Fibroblast of skin of right quadriceps (primary cell): ENCODE measurements around the gene LRP1B.
"Not testable (repeated sequence)": the region's sequence is repeated elsewhere in the genome, so short reads cannot be mapped to it uniquely, and the experiment has no call there.

Experiments
- DNase-seq: peaks from one replicate; pipeline ENCODE4 v3.0.0-alpha.2; 2013

The LRP1B gene

DNA sequence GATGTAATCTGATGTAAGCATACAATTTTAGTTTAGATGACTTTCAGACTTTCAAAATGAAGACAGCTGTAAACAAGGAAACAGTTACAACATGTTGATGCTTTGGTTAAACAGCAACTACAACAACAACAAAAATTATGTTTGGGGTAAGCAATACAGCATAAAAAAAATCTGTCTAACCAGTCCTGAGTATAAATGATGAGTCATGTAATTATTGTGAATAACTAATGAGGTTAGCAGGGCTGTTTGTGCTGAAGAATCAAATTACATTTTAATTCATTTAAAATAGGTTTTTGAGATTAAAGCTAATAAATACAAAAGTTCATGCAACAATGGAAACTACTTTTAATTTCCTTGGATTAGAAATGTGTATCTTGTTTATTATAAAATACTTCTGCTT lies 266.9 kb downstream of the LRP1B start:
- no peak for DNase-seq

DNA sequence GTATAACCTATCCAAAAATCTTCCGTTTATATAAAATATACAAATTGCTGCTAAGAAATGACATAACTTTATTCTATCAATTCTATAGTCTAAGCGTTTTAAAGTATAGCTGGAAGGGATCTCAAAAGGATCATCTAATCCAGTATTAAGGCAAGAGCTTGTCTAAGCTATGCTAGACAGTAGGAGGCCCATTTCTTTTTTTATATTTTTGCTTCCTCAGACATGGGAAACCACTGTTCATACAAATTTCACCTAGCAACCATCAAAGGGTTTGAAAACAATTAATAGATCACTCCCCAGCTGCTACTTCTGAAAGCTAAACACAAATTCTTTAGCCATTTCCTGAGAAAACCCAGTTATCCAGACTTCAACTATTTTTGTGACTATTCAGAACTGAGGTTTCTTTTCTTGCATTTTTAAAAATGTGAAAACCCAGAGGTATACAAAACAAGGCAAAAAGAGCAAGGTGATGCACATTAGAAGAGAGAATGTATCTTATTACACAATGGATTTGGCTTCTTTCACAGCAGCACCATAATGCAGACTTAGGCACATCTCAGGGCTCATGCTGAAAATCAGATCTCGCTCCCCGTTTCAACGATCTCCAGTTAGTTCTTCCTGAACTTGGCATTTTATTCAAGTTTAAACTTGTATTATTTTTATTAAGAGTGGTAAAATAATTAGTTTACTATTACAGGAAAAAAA lies 274.4 kb downstream of the LRP1B start:
- no peak for DNase-seq

DNA sequence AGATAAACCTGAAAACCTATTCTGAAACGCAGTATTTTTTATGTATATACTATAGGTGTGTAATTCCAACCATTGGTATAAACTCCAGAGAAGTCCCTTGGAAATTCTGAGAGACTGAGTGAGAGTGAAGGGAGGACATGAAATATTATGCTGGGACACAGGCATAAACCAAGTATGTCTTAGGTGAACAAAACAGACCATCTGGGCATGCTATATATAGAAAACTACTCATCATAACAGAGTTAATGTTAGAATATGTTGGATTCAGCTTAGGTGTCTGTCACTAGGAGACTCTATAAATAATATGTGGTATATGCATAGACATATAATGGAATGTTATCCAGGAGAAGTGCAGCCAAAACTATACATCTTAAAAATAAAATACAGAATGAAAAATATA lies 282.6 kb downstream of the LRP1B start:
- no peak for DNase-seq

DNA sequence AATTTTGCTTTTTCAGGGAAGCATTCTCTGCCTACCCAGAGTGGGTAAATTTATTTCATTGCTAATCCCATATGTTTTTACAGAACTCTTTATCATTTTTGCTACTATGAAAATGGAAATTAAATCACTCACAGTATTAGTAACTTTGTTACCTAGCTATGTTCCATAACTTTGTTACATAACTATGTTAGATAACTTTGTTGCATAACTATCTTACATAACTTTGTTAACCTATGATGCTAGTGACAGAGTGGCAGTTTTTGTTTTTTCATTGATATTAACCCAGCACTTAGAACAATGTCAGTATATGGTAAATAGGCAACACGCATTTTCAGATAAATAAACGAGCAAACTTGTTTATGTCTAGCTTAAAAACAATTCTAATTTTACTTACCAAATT lies 286.6 kb downstream of the LRP1B start:
- no peak for DNase-seq

DNA sequence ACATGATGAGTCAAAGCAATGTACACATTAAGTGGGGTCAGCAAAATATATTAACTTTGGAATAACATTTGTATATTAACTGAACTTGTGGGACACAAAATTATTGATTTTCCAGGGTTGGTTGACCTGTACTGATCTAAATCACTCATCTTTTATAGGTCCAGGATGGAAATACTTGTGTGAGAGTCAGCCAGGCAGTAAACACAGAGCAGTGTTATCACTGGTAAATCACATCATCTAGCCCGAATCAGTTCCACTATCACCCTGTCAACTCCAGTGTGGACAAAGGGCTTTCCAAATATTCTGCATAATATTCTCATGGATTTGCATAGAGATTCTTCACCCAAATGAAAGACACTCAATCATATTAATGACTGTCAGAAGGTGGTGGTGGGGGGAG lies 295.7 kb downstream of the LRP1B start:
- no peak for DNase-seq

DNA sequence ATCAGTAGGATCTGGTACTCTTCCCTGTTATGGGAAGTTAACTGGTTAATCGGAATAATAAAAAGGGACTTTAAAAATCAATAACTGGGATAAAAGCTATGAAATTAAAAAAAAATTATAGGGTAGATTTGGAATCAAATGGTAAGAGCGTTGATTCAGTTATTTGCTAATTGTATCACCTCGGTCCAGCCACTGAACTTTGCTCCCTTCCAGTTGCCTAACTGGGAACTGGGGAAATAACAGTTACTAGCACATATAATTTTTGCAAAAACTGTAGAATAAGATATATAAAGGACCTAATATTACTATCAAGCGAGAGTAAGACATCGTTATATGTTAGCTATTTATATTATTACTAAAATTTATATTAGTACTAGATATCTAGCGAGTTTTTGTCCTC lies 302.1 kb downstream of the LRP1B start:
- DNase-seq = no peak

DNA sequence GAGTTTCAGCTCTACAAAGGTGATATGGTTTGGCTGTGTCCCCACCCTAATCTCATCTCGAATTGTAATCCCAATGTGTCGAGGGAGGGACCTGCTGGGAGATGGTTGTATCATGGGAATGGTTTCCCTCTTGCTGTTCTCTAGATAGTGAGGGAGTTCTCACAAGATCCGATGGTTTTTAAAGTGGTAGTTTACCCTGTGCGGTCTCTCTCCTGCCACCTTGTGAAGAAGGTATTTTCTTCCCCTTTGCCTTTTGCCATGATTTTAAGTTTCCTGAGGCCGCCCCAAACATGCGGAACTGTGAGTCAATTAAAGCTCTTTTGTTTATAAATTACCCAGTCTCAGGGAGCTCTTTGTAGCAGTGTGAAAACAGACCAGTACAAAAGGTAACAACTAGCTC lies 306.0 kb downstream of the LRP1B start:
- DNase-seq = no peak

DNA sequence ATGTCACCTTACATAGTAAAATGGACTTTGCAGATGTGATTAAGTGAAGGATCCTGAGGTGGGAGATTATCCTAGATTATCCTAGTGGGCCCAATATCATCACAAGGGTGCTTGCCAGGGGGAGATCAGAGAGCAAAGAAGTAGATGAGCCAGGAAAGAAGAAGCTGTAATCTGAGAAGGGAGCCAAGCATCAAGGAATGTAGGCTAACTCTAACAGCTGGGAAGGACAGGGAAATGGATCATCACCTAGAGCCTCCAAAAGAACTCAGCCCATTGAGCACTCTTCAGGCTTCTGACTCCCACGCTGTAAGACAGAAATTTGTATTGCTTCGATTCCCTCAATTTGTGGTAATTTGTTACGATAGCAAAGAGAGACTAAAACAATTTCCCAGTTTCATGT lies 309.9 kb downstream of the LRP1B start:
- DNase-seq = no peak

DNA sequence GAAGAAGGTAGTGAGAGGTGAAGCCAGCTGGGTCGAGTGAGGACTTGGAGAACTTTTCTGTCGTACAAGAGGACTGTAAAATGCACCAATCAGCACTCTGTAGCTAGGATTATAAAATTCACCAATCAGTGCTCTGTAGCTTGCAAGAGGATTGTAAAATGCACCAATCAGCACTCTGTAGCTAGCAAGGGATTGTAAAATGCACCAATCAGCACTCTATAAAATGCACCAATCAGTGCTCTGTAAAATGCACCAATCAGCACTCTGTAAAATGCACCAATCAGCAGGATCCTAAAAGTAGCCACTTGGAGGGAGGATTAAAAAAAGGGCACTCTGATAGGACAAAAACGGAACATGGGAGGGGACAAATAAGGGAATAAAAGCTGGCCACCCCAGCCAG lies 315.5 kb downstream of the LRP1B start:
- not testable (repeated sequence) for DNase-seq

DNA sequence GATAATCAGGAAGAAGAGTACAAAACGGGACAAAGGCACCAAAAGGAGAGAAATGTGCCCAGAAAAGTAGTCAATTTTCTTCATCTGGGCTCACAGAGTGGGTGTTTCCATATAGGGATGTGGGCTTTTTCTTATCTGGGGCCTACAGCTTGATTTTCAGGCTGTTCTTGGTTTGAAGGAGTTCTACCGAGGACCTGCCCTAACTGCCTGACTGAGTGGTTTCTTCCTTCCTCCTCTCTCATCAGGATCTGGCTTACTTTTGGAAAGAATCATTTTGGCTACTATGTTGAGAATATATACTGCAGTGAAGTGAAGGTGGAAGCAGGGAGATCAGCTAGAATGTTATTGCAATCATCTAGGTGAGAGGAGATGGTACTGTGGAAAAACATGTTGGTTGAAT lies 316.7 kb downstream of the LRP1B start:
- DNase-seq = no peak

DNA sequence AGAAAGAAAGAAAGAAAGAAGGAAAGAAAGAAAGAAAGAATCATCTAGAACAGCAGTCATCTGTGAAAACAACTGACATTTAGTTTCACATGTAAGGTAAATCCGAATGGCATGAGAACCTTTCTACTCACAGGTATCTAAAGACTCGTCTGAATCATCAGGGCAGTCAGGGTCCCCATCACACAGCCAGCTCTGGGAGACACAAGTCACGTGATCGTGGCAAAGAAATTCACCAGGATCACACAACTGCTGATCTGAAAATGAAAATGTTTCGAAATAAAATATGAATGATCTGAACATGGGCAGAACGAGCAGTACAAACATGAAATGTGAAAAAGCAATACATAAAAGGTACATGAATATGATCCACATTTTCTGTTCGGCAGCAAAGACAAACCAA lies 320.7 kb downstream of the LRP1B start:
- DNase-seq = no peak

DNA sequence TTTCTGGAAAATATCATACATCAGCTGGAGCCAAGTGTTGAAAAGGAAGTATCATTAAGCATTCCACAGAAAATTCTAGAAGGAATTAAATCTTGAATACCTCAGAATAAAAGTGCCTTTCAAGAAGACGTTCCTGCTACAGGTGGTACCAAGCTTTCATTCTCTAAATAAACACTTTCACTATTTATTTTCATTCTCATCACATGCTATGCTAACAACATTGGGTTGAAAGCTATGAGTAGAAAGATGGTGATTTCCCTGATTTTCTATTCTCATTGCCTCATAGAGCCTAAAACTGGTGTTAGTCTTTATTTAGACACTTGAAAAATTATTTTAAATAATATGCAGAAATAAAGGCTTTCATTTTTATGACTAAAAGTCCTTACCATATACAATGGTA lies 324.7 kb downstream of the LRP1B start:
- DNase-seq = no peak

DNA sequence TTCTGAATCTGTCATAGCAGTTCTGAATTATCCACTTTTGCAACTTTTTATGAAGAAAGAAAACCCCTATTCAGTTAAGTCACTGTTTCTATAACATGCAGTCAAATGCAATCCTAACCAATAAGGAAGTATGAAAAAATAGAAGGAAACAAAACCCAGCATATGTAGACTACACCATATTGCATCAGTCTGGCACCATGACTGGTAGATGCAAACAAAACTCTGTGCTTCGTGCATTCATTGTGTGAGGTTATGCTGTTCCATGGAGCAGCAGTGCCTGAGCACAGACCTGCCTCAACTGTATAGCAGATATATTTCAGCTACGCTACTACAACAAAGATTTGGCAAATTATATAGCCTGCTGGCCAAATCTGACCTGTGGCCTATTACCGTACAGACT lies 325.5 kb downstream of the LRP1B start:
- no peak for DNase-seq

DNA sequence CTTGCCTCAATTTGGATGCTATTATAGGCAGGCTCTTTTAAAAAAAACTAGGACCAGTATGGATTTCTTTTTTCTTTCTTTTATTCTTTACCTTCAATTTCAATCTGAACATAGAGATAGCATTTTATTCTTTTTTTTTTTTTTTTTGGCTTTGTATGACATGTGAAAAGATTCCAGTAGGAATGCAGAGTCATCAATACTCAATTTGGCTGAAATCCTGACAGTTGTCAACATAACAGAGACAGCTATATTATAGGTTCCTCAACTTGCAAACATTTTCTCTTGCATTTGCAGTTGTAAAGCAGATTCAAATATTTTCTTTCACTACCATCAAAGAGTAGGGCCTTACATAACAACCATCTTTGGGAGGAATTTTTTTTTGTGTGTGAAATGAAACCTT lies 334.4 kb downstream of the LRP1B start:
- DNase-seq = no peak

DNA sequence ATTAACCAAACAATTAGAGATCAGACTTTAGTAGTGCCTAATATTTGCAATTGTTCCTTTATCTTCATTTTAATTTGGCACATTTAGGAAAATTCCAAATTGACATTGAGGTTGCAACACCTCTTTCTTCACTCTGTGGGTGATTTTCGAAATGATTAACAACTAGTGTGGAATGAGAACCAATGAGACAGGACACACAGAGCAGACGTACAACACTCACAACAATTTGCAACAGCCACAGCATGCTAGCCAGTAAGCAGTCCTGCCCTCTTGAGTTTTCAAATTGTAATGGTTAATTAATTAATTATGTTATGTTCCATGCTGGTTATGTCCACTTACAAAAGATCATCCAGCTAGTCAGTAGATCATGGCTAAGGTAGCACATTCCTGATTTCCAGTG lies 339.3 kb downstream of the LRP1B start:
- no peak for DNase-seq

DNA sequence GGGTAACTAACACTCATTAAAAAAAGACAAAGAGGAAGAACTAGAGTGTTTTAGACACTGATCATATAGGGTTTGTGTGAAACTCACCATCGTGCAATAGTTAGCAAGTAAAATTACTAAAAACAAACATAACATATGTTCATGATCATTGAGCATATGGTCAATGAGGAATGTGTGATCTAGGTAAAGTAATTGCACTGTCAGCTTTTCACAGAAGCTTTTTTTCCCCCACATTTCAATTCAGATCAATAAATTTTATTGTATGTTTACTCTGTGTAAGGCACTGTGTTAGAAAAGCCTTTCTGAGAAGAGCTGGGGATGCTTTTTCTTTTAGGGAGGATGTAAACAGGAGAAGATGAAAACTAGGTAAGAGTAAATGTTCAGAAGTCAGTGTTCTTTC lies 348.2 kb downstream of the LRP1B start:
- DNase-seq = no peak

DNA sequence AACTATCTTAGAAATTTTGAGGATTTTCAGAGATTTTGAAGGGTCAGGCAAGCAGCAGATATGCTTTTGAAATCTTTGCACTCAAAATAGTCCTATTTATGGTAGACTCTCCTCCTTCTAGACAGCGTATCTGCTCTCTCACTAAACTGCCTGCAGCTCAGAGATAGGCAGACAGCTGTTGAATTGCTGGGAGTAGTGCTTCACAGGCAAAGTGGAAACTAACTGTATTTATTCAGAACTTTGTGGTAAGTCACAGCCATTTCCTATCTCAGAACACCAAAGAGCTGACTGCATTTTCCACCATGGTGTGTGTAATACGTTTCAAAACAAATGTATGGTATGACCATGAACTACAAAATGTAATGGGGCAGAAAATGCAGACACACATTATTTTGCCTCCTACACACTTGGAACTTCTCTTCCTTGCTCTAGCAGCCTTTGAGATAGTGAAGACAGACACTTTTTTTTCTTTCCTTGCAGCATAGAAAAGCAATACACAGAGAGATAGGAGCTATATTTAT lies 352.4 kb downstream of the LRP1B start:
- no peak for DNase-seq

DNA sequence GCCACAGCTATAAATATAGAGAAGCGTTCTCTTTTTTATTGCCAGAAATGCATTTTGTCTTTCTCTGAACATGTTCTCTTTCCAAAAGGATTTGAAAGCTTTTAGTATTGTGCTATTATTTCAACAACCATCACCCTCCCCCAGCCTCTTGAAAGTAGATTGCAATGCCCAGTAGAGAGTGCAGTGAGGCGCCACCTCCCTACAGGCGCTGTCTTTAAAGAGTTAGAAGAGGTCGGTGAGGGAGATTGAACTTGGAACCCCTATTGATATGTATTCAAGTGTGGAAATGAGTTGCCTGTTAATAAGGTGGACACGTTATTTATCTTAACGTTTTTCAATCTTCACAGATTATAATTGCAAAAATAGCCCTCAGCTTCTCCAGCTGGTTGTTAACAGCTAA lies 360.3 kb downstream of the LRP1B start:
- no peak for DNase-seq

DNA sequence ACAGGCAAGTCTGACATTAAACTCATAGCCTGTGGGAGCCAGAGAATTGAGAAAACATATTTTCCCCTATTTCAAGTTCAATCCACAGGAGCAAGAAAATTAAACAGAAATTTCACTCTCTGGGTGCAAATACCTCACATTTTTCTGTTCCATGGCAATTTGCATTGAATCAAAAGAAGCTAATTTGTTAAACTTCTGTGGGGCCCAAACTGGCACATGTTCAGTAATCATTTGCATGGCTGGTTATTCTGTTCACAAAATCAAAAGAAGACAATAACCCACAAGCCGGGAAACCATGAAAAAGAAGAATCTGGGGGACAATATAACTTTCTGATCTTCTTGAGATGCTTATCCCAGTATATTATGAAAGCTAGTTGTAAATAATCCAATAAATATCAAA lies 363.1 kb downstream of the LRP1B start:
- DNase-seq = no peak

DNA sequence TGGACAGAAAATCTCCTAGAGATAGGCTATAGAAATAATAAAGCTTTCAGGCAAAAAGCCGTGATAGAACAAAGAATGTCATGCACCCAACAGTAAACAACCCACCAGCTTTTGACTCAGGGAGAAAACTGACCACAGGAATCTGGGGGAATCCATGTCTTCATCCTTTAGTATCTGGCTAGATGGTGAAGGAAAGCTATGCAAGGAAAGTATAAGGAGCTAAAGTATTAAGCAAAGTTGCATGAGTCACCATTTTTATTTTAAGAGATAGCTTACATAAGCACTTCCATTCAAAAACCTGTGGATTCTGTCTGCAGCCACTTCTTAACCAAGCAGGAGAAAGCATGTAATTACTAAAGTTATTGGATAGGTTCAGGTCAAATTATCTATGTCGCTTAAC lies 363.8 kb downstream of the LRP1B start:
- peak; percentile 76 for DNase-seq

DNA sequence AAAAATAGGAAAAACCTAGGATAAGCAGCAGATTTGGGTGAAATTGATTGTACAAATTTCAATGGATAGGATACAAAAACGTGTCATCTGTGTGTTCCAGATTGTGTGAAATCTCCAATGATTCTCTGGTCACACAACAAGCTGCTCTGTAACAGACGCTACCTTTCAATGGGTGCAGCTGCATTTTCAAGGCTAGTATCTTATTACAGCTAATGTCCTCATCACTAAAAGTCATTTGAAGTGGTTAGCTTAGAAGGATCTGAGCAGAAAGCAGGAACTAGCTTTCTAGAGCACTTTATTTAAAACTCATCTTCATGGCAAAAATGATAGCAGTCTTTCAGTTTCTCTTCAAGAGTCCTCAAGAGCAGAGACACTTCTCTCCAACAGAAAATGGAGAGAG lies 364.6 kb downstream of the LRP1B start:
- DNase-seq = no peak

DNA sequence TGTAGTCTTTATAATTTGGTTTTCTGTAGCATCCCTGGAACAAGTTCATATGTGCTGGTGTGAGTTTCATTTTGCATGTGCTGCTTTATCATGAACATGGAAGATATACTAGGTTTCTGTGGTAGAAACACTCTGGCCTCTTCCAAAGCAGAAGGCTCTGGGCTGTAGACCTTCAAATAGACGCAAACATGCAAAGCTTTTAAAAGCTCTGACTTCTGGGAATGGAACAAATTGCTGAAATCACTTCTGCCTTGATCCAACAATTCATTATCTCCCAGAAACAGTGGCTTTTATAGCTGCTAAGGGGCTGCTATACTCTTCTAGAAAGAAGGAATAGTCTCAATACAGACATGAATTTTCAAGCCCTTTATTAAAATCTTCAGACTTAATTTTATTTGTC lies 382.2 kb downstream of the LRP1B start:
- no peak for DNase-seq

DNA sequence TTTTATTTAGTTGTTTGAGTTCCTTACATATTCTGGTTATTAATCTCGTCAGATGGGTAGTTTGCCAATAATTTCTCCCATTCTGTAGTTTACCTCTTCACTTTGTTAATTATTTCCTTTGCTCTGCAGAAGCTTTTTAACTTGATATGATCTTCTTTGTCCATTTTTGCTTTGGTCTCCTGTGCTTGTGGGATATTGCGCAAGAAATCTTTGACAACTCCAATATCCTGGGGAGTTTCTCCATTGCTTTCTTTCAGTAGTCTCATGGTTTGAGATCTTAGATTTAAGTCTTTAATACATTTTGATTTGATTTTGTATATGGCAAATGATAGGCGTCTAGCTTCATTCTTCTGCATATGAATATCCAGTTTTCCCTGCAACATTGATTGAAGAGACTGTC lies 389.2 kb downstream of the LRP1B start:
- no peak for DNase-seq

DNA sequence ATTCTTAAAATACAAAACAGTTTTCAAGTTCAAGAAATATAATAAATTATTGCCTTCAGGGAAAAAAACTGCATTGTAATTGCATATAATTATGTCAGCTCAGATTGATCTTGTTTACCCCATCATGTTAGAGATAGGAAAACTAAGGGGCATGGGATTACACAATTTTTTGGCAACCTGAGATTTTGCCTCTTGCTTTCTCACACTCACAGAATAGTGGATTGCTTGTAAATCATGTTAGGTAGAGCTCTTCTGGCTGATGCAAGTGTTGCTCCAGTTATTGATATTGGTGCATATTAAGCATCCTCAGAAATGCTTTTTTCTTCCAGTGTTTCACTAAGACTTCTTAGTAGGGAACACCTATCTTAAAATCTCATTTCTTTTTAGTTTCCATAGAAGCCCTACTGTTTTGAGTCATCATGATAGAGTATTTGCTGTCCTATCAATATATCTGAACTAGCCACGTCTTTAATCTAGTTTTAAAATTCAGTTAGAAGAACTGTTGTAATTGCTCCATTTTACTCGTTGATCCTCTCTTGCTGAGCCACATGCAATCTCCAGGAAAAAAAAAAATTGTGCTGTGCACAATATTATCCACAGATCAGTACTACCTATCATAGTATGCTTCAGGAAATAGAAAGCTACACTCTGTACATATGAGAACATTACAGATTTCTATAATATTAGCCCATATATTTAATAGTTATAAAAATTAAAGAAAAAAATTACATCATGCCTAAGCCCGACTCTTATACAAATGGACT lies 393.1 kb downstream of the LRP1B start:
- no peak for DNase-seq

DNA sequence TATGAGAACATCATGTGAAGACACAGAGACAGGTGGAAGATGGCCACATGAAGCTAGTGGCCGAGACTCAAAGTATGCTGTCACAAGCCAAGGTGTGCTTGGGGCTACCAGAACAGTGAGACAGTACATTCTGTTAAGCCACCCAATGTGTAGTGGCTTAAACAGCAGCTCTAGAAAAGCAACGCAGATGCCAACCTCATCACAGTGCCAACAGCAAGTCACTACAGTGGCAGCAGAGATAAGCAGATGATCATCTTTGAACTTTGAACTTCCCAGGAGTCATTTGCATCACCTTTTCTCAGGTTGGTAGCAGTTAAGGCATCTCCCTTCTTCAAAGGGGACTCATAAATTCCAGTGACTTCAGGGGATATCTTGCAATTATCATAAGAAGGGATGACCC lies 394.4 kb downstream of the LRP1B start:
- no peak for DNase-seq
